Calu3 (cell line): ENCODE results near the gene HOXD10. TPM values are rescaled to one million over a fixed set of nuclear protein-coding genes. Genes with fewer than 3 reads are reported as not detected.

Source experiments
- BruUV-seq: library from RNA; stranded (reverse); fragments of 400-500 nt; replicated peaks from 2 replicates; lab custom pipeline; 2021; lab: Mats Ljungman, UMichigan
- CTCF ChIA-PET: fragments of 300-600 bp; sonication (Branson Sonifier 250); formaldehyde crosslinking; loops from one replicate; lab custom pipeline; 2022; ENCODE audit warnings: antibody characterized with exemption; lab: Charles Lee
- DNase-seq: peaks from one replicate; pipeline ENCODE4 v3.0.0; 2022
- H3K27ac Mint-ChIP-seq: one replicate; pipeline ENCODE4 v1.8.0; 2022; ENCODE audit warnings: mixed read lengths; ENCODE audit not compliant: unreplicated experiment
- H3K27me3 Mint-ChIP-seq: one replicate; pipeline ENCODE4 v1.8.0; 2022; ENCODE audit warnings: mixed read lengths; ENCODE audit not compliant: unreplicated experiment
- H3K36me3 Mint-ChIP-seq: one replicate; pipeline ENCODE4 v1.8.0; 2022; ENCODE audit warnings: mild to moderate bottlenecking, moderate library complexity, mixed read lengths; ENCODE audit not compliant: insufficient read depth, unreplicated experiment
- H3K4me1 Mint-ChIP-seq: one replicate; pipeline ENCODE4 v1.8.0; 2022; ENCODE audit warnings: mild to moderate bottlenecking, low read depth, mixed read lengths; ENCODE audit not compliant: unreplicated experiment
- H3K4me3 Mint-ChIP-seq: one replicate; pipeline ENCODE4 v1.8.0; 2022; ENCODE audit warnings: mild to moderate bottlenecking, low read depth, moderate library complexity, mixed read lengths; ENCODE audit not compliant: unreplicated experiment
- H3K9me3 Mint-ChIP-seq: one replicate; pipeline ENCODE4 v1.8.0; 2022; ENCODE audit warnings: low read depth, mixed read lengths; ENCODE audit not compliant: unreplicated experiment
- CTCF ChIP-seq: fragments of 200-600 bp; IDR thresholded peaks from one replicate; pipeline ENCODE4 v1.8.0; 2022; ENCODE audit warnings: antibody characterized with exemption; ENCODE audit not compliant: unreplicated experiment
- intact Hi-C: fragments of 100-400 bp; cut with micrococcal nuclease; formaldehyde crosslinking; loops from one replicate; pipeline ENCODE4 v1.10.0; 2022; ENCODE audit not compliant: unreplicated experiment
- total RNA-seq: library from RNA; stranded (reverse); gene quantifications from 2 replicates; pipeline ENCODE4 v1.2.3, GENCODE V29; 2022

Gene HOXD10
- total RNA-seq, 1 experiment from 2014 or later, result not detected

GRCh38 chr2:176081837-176082524, 34.6 kb upstream of the HOXD10 start:
- H3K27ac Mint-ChIP-seq, result no peak overlapping the region
- no peaks in the 10 kb centered on the region for H3K4me1 Mint-ChIP-seq
- intact Hi-C loops, result no loop called here
- DNase-seq, result no peak
- peaks cover 15% of the 10 kb centered on the region for H3K36me3 Mint-ChIP-seq
- CTCF ChIA-PET, result no interaction called here
- BruUV-seq, result no TSS peak
- H3K9me3 Mint-ChIP-seq, result peaks cover 2% of the 10 kb centered on the region
- H3K4me3 Mint-ChIP-seq, result no peak overlapping the region
- no peak for TF ChIP-seq CTCF
- H3K27me3 Mint-ChIP-seq, result peaks cover 32% of the 10 kb centered on the region

GRCh38 chr2:176082525-176082823, 34.1 kb upstream of the HOXD10 start:
- Mint-ChIP-seq H3K4me1 (no peaks in the 10 kb centered on the region), H3K36me3 (peaks cover 15% of the 10 kb centered on the region), H3K27me3 (peaks cover 33% of the 10 kb centered on the region), H3K27ac (no peak overlapping the region), H3K9me3 (peaks cover 2% of the 10 kb centered on the region), H3K4me3 (no peak overlapping the region)
- no peak for TF ChIP-seq CTCF
- no peak for DNase-seq
- BruUV-seq, result no TSS peak
- CTCF ChIA-PET, result no interaction called here
- intact Hi-C loops, result no loop called here

- BruUV-seq, result no TSS peak
- Mint-ChIP-seq H3K27ac (no peak overlapping the region), H3K36me3 (peaks cover 15% of the 10 kb centered on the region), H3K4me3 (no peak overlapping the region), H3K9me3 (peaks cover 2% of the 10 kb centered on the region), H3K4me1 (no peaks in the 10 kb centered on the region), H3K27me3 (peaks cover 32% of the 10 kb centered on the region)
- TF ChIP-seq CTCF, result no peak
- CTCF ChIA-PET, result no interaction called here
- no peak for DNase-seq
- intact Hi-C loops, result no loop called here
These were observed 33.5 kb upstream of the HOXD10 start for GRCh38 chr2:176082824-176083751.

GRCh38 chr2:176083796-176084261, 32.7 kb upstream of the HOXD10 start, which contains the start of gene EVX2:
TSS of gene EVX2 (minus strand) at chr2:176083962. CDS start at chr2:176083776, 186 bp downstream.
- no peak for DNase-seq
- Mint-ChIP-seq H3K4me1 (no peaks in the 10 kb centered on the region), H3K9me3 (peaks cover 2% of the 10 kb centered on the region), H3K27me3 (peaks cover 32% of the 10 kb centered on the region), H3K4me3 (no peak within 1 kb of the TSS), H3K27ac (no peak within 1 kb of the TSS), H3K36me3 (peaks cover 15% of the 10 kb centered on the region)
- intact Hi-C loops, result no loop called here
- CTCF ChIA-PET, result no interaction called here
- no TSS peak for BruUV-seq
- TF ChIP-seq CTCF, result no peak
